Liver (tissue), 3 donors: Measurements from ENCODE around the gene RINT1.

Experiments
- CTCF ChIP-seq: fragments of 150-350 bp; IDR thresholded peaks from 2 replicates; pipeline ENCODE4 v1.5.1; 2017; ENCODE audit warnings: improper control_type of control experiment, low read depth, low read length; ENCODE audit not compliant: missing input control
- EGR1 ChIP-seq, 2 donors: IDR thresholded peaks; 2 replicates each; pipeline ENCODE4 v1.6.1; 2016 to 2018; ENCODE audit warnings: antibody characterized with exemption in 2 of 2, low read depth in 2 of 2
- GABPA ChIP-seq, 2 donors: IDR thresholded peaks in 1 of 2; conservative IDR thresholded peaks in 1 of 2; 2 replicates each; pipeline ENCODE4 v1.6.1; 2016; ENCODE audit warnings: antibody characterized with exemption in 2 of 2, mild to moderate bottlenecking in 1 of 2, moderate library complexity in 1 of 2
- MAX ChIP-seq: IDR thresholded peaks from 2 replicates; pipeline ENCODE4 v1.6.1; 2016; ENCODE audit warnings: antibody characterized with exemption
- NR2F2 ChIP-seq: IDR thresholded peaks from 2 replicates; pipeline ENCODE4 v1.6.1; 2016; ENCODE audit warnings: antibody characterized with exemption
- RAD21 ChIP-seq, 2 donors: IDR thresholded peaks; 2 replicates each; pipeline ENCODE4 v1.6.1; 2016; ENCODE audit warnings: antibody characterized with exemption in 2 of 2, mild to moderate bottlenecking in 2 of 2
- RXRA ChIP-seq, 2 donors: IDR thresholded peaks; 2 replicates each; pipeline ENCODE4 v1.6.1; 2017 to 2018; ENCODE audit warnings: antibody characterized with exemption in 2 of 2, mild to moderate bottlenecking in 1 of 2
- SP1 ChIP-seq: IDR thresholded peaks from 2 replicates; pipeline ENCODE4 v1.6.1; 2018; ENCODE audit warnings: antibody characterized with exemption, mild to moderate bottlenecking
- TAF1 ChIP-seq: conservative IDR thresholded peaks from 2 replicates; pipeline ENCODE4 v1.6.1; 2016; ENCODE audit warnings: antibody characterized with exemption, mild to moderate bottlenecking
- TF ChIP-seq, protein P1 (sequence below): IDR thresholded peaks from 2 replicates; pipeline ENCODE4 v1.6.1; 2016; ENCODE audit warnings: antibody characterized with exemption
- TF ChIP-seq, protein P2 (sequence below): IDR thresholded peaks from 2 replicates; pipeline ENCODE4 v1.6.1; 2016; ENCODE audit warnings: antibody characterized with exemption
- donor health status: healthy.
- donor health status: healthy.

DNA sequence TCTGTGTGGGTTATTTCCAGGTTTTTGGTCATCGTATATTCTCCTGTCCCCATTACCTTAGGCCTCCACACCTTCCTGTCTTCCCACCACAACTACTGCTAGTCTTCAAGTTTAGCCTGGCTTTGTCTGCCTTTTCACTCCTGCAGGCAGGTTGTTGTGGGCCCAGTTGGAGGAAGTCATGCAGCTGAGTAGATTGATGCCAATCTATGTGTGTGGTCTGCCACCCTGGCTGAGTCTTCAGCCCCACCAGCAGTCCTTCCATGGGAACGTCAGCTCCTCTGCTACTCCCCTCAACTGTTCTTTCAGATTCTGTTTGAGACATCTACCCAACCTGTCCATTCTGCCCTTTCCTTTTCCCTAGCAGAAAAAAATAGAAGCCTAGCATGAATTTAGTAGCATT lies 6.3 kb downstream of the RINT1 start:
- no peak for TF ChIP-seq CTCF
- TF ChIP-seq, protein P1, sequence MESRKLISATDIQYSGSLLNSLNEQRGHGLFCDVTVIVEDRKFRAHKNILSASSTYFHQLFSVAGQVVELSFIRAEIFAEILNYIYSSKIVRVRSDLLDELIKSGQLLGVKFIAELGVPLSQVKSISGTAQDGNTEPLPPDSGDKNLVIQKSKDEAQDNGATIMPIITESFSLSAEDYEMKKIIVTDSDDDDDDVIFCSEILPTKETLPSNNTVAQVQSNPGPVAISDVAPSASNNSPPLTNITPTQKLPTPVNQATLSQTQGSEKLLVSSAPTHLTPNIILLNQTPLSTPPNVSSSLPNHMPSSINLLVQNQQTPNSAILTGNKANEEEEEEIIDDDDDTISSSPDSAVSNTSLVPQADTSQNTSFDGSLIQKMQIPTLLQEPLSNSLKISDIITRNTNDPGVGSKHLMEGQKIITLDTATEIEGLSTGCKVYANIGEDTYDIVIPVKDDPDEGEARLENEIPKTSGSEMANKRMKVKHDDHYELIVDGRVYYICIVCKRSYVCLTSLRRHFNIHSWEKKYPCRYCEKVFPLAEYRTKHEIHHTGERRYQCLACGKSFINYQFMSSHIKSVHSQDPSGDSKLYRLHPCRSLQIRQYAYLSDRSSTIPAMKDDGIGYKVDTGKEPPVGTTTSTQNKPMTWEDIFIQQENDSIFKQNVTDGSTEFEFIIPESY, result no peak
- TF ChIP-seq TAF1, result no peak
- TF ChIP-seq GABPA (IDR thresholded peaks at IDR 0.05 in 1 of 2, conservative IDR thresholded peaks at IDR 0.05 in 1 of 2), result no peak
- TF ChIP-seq RXRA (IDR thresholded peaks at IDR 0.05), result no peak
- TF ChIP-seq SP1, result no peak
- TF ChIP-seq RAD21 (IDR thresholded peaks at IDR 0.05), result no peak
- TF ChIP-seq NR2F2, result no peak
- TF ChIP-seq EGR1 (IDR thresholded peaks at IDR 0.05; ENCODE audit: low read depth in 2 of 2), result no peak
- TF ChIP-seq MAX, result no peak
- TF ChIP-seq, protein P2, sequence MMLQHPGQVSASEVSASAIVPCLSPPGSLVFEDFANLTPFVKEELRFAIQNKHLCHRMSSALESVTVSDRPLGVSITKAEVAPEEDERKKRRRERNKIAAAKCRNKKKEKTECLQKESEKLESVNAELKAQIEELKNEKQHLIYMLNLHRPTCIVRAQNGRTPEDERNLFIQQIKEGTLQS, result no peak
